Suprapubic skin (tissue), 4 donors: ENCODE data around the gene SOCS3. TPM values are rescaled to one million over a fixed set of nuclear protein-coding genes. Genes with fewer than 3 reads are reported as not detected.

ENCODE experiments used
- DNase-seq, 2 donors: peaks; one replicate each; pipeline ENCODE4 v3.0.0-alpha.2; 2019; ENCODE audit warnings: low spot score in 2 of 2
- H3K27ac ChIP-seq: fragments of 200-600 bp; sonication (generic); one replicate; pipeline ENCODE4 v1.5.1; 2019
- H3K27me3 ChIP-seq: fragments of 200-600 bp; sonication (generic); one replicate; pipeline ENCODE4 v1.5.1; 2019
- H3K36me3 ChIP-seq: fragments of 200-600 bp; sonication (generic); one replicate; pipeline ENCODE4 v1.5.1; 2019
- H3K4me1 ChIP-seq: fragments of 200-600 bp; sonication (generic); one replicate; pipeline ENCODE4 v1.5.1; 2019
- H3K4me3 ChIP-seq: fragments of 200-600 bp; sonication (generic); one replicate; pipeline ENCODE4 v1.5.1; 2019; ENCODE audit warnings: mild to moderate bottlenecking
- H3K9me3 ChIP-seq: fragments of 200-600 bp; sonication (generic); one replicate; pipeline ENCODE4 v1.5.1; 2019
- EP300 ChIP-seq: sonication (generic); formaldehyde crosslinking; IDR thresholded peaks from one replicate; pipeline ENCODE4 v1.6.1; 2017; ENCODE audit warnings: antibody characterized with exemption
- POLR2A ChIP-seq, 2 donors: fragments of 450-650 bp; IDR thresholded peaks; one replicate each; pipeline ENCODE4 v1.6.1; 2017; ENCODE audit warnings: antibody characterized with exemption in 2 of 2, mild to moderate bottlenecking in 2 of 2, moderate library complexity in 2 of 2
- POLR2AphosphoS5 ChIP-seq, 3 donors: sonication (generic); formaldehyde crosslinking; IDR thresholded peaks; one replicate each; pipeline ENCODE4 v1.6.1; 2017; ENCODE audit warnings: antibody characterized with exemption in 3 of 3
- WGBS: methylation state at CpG from one replicate; pipeline ENCODE4 v1.1.5; 2018; 5-methylcytosine and 5-hydroxymethylcytosine counted together
- total RNA-seq, 4 donors: library from RNA; depleted of rRNA; stranded (reverse); fragments of >200 nt; gene quantifications; one replicate each; pipeline ENCODE4 v1.1.0, GENCODE V29; 2016
- TF ChIP-seq, protein P1 (sequence below), 2 donors: fragments of 200-600 bp in 1 of 2; fragments of 450-650 bp in 1 of 2; sonication (generic) in 1 of 2; IDR thresholded peaks; one replicate each; pipeline ENCODE4 v1.5.1; 2016 to 2019; ENCODE audit warnings: antibody characterized with exemption in 2 of 2, mild to moderate bottlenecking in 1 of 2, moderate library complexity in 1 of 2

The SOCS3 gene
- total RNA-seq, 4 donors from 2014 or later: 33.2 to 264 (median 60.9) TPM

DNA sequence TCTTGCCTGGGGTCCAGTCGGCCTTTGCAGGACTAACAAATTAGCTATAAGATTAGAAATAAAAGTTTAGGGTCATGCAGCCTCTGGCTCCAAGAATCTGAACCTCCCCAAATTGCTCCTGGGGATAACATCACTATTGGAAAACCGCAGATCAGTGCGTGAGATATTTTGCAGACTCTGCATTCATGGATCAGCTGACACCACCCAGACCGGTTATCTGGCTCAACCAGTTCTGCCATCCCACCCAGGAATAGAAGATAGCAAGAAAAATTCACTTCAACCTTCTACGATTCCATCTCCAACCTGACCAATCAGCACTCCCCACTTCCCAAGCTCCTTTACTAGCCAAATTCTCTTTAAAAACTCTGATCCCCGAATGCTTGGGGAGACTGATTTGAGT, 14.3 kb upstream of the SOCS3 start:
- Histone ChIP-seq H3K4me3 (no peak overlapping the region), H3K27me3 (no peaks in the 10 kb centered on the region), H3K27ac (no peak overlapping the region), H3K36me3 (no peaks in the 10 kb centered on the region), H3K9me3 (no peaks in the 10 kb centered on the region), H3K4me1 (peaks cover 44% of the 10 kb centered on the region)
- 61% methylated on average over 6 of the region's 6 CpGs for WGBS
- DNase-seq: no peak
- TF ChIP-seq, protein P1, sequence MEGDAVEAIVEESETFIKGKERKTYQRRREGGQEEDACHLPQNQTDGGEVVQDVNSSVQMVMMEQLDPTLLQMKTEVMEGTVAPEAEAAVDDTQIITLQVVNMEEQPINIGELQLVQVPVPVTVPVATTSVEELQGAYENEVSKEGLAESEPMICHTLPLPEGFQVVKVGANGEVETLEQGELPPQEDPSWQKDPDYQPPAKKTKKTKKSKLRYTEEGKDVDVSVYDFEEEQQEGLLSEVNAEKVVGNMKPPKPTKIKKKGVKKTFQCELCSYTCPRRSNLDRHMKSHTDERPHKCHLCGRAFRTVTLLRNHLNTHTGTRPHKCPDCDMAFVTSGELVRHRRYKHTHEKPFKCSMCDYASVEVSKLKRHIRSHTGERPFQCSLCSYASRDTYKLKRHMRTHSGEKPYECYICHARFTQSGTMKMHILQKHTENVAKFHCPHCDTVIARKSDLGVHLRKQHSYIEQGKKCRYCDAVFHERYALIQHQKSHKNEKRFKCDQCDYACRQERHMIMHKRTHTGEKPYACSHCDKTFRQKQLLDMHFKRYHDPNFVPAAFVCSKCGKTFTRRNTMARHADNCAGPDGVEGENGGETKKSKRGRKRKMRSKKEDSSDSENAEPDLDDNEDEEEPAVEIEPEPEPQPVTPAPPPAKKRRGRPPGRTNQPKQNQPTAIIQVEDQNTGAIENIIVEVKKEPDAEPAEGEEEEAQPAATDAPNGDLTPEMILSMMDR (IDR thresholded peaks at IDR 0.05): no peak
- TF ChIP-seq POLR2AphosphoS5 (IDR thresholded peaks at IDR 0.05) (no peak), EP300 (no peak), POLR2A (IDR thresholded peaks at IDR 0.05) (no peak)

DNA sequence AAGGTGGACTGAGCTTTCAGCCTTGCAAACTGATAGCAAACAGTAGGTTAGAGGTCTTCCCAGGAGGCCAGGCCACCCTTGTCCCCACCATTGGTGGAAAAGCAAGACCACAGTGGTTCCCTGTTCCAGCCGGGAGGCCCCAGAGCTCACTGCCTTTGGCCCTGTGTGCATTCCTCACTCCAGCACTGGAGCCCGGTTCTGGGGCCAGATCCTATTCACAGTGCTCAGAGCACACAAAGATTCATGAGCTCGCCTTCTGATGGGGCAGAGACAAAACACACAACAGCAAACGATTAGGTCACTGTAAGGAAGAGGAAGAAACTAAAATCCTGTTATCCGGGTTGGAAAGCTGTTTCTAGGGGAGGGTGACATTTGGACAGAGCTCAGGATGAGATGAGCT, 13.0 kb upstream of the SOCS3 start:
- TF ChIP-seq EP300 (no peak), POLR2A (IDR thresholded peaks at IDR 0.05) (no peak), POLR2AphosphoS5 (IDR thresholded peaks at IDR 0.05) (no peak)
- TF ChIP-seq, protein P1 (IDR thresholded peaks at IDR 0.05): no peak
- Histone ChIP-seq H3K4me3 (no peak overlapping the region), H3K4me1 (peaks cover 35% of the 10 kb centered on the region), H3K36me3 (no peaks in the 10 kb centered on the region), H3K27ac (no peak overlapping the region), H3K27me3 (no peaks in the 10 kb centered on the region), H3K9me3 (no peaks in the 10 kb centered on the region)
- 66% methylated on average over 5 of the region's 5 CpGs for WGBS
- no peak for DNase-seq

DNA sequence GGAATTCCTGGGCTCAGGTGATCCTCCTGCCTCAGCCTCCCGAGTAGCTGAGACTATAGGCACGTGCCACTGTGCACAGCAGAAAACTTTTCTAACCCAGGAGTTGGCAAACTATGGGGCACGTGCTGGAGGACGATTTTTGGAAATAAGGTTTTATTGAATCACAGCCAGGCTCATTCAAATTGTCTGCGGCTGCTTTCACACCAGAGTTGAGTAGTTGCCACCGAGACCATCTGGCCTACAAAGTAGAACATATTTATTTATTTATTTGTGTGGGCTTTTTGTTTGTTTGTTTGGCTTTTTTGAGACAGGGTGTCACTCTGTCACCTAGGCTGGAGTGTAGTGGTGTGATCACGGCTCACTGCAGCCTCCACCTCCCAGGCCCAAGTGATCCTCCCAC, 11.2 kb upstream of the SOCS3 start:
- H3K36me3 ChIP-seq: no peaks in the 10 kb centered on the region
- H3K27ac ChIP-seq: no peak overlapping the region
- no peaks in the 10 kb centered on the region for H3K27me3 ChIP-seq
- H3K9me3 ChIP-seq: no peaks in the 10 kb centered on the region
- no peak for DNase-seq
- peaks cover 29% of the 10 kb centered on the region for H3K4me1 ChIP-seq
- WGBS: 73% methylated on average over 7 of the region's 7 CpGs
- TF ChIP-seq EP300: no peak
- no peak for TF ChIP-seq POLR2A (IDR thresholded peaks at IDR 0.05)
- no peak for TF ChIP-seq POLR2AphosphoS5 (IDR thresholded peaks at IDR 0.05)
- TF ChIP-seq, protein P1 (IDR thresholded peaks at IDR 0.05): no peak
- H3K4me3 ChIP-seq: no peak overlapping the region

DNA sequence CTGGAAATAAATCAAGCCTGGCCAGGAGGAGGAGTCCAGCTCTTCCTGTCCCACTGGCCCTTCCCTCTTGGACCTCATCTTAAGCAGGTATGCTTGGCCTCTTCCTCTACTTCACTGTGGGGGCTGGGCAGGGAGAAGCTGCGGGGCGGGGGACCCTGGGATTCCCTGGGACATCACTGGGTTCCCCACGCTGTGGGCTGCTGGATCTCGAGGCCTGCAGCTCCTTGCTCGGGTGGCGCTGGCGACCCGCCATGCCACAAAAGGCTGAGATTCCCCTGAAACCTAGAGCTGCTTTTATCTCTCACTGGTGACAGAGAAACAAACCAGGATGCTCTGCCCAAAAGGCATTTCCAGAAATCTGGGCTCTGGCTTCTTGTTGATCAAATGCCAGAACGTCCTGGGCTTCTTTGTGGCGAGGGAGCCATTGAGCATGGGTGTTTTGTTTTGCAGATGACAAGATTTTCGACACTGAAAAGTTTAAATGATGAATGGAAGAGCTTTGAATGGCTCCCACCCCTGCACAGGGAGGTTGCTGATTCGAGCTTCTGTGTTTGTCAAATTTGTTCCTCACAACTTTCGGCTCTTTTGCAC, 10.0 kb upstream of the SOCS3 start:
- no peak overlapping the region for H3K27ac ChIP-seq
- no peaks in the 10 kb centered on the region for H3K27me3 ChIP-seq
- H3K36me3 ChIP-seq: no peaks in the 10 kb centered on the region
- no peak overlapping the region for H3K4me3 ChIP-seq
- no peaks in the 10 kb centered on the region for H3K9me3 ChIP-seq
- DNase-seq: no peak
- TF ChIP-seq, protein P1 (IDR thresholded peaks at IDR 0.05): no peak
- TF ChIP-seq EP300: no peak
- TF ChIP-seq POLR2A (IDR thresholded peaks at IDR 0.05): no peak
- no peak for TF ChIP-seq POLR2AphosphoS5 (IDR thresholded peaks at IDR 0.05)
- 56% methylated on average over 13 of the region's 13 CpGs for WGBS
- H3K4me1 ChIP-seq: peaks cover 27% of the 10 kb centered on the region

DNA sequence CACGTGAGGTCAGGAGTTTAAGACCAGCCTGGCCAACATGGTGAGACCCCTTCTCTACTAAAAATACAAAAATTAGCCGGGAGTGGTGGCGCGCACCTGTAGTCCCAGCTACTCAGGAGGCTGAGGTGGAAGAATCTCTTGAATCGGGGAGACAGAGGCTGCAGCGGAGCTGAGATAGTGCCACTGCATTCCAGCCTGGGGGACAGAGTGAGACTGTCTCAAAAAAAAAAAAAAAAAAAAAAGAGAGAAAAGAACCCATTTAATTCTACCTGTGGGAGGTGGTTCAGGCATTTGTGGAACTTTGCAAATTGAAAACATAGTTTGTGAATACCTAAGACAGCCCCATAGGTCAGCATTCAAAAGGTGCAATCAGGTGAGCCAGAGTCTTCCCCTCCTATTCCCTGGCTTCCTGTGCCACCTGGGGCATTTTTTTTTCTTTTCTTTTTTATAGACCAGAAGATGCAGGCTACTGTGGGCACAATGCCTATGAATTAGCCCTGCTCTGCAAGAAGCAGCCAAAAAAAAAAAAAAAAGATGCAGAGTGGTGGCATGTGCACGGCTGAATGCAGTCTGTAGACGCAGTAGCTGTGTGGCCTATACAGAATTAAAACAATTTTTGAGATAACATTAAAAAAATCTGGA, 9.1 kb upstream of the SOCS3 start:
- H3K36me3 ChIP-seq: no peaks in the 10 kb centered on the region
- no peaks in the 10 kb centered on the region for H3K9me3 ChIP-seq
- DNase-seq: no peak
- TF ChIP-seq POLR2AphosphoS5 (IDR thresholded peaks at IDR 0.05): no peak
- TF ChIP-seq POLR2A (IDR thresholded peaks at IDR 0.05): no peak
- TF ChIP-seq, protein P1 (IDR thresholded peaks at IDR 0.05): no peak
- no peak for TF ChIP-seq EP300
- no peak overlapping the region for H3K27ac ChIP-seq
- peaks cover 19% of the 10 kb centered on the region for H3K4me1 ChIP-seq
- no peak overlapping the region for H3K4me3 ChIP-seq
- WGBS: 93% methylated on average over 8 of the region's 8 CpGs
- H3K27me3 ChIP-seq: no peaks in the 10 kb centered on the region
